ENCODE results near the gene IFRD2. TPM values are rescaled to one million over a fixed set of nuclear protein-coding genes. Genes with fewer than 3 reads are reported as not detected.

Gene IFRD2
- total and polyA plus RNA-seq, 2 of the 13 experiments (the other 11 are each of a cell fraction or from before 2014, with no cell fraction given): 32.8 to 96.1 TPM

DNA sequence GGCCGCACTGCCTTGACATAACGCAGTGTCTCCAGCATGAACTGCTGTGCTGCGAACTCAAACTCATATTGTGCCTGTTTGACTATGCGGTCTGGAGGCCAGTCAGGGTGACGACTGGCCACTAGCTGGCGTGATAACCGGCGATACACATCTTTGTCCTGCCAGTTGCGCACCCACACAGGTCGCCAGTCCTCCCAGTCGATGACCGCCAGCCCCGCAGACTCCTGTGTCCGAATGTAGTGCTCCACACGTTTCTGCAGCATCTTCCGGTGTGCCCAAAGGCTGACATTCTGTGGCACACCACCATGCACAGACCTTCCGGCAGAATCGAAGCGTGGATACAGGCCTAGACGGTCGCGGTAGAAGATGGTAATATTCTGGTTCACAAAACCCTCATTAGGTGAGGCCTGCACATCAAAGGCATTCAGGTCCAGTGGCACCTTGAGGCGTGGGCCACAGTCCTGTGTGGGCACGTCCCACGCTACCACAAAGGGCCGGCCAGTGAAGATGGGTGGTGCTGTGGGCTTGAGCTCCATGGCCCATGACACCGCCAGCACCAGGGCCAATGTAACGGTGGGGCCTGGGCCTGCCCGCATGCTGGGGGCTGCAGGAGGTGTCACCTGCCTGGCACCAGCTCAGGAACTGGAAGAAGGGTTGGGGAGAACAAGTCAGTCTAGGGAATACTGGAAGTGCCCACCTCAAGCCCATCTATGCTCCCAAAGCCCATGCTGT is 27.8 kb upstream of the IFRD2 start (continued):
- TF ChIP-seq, protein P1, sequence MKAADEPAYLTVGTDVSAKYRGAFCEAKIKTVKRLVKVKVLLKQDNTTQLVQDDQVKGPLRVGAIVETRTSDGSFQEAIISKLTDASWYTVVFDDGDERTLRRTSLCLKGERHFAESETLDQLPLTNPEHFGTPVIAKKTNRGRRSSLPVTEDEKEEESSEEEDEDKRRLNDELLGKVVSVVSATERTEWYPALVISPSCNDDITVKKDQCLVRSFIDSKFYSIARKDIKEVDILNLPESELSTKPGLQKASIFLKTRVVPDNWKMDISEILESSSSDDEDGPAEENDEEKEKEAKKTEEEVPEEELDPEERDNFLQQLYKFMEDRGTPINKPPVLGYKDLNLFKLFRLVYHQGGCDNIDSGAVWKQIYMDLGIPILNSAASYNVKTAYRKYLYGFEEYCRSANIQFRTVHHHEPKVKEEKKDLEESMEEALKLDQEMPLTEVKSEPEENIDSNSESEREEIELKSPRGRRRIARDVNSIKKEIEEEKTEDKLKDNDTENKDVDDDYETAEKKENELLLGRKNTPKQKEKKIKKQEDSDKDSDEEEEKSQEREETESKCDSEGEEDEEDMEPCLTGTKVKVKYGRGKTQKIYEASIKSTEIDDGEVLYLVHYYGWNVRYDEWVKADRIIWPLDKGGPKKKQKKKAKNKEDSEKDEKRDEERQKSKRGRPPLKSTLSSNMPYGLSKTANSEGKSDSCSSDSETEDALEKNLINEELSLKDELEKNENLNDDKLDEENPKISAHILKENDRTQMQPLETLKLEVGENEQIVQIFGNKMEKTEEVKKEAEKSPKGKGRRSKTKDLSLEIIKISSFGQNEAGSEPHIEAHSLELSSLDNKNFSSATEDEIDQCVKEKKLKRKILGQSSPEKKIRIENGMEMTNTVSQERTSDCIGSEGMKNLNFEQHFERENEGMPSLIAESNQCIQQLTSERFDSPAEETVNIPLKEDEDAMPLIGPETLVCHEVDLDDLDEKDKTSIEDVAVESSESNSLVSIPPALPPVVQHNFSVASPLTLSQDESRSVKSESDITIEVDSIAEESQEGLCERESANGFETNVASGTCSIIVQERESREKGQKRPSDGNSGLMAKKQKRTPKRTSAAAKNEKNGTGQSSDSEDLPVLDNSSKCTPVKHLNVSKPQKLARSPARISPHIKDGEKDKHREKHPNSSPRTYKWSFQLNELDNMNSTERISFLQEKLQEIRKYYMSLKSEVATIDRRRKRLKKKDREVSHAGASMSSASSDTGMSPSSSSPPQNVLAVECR (CRISPR knock-in tag; IDR thresholded peaks at IDR 0.05; ENCODE audit: borderline replicate concordance): no peak
- TF ChIP-seq IKZF1 (IDR thresholded peaks at IDR 0.05): no peak
- TF ChIP-seq CHCHD3 (CRISPR knock-in tag; IDR thresholded peaks at IDR 0.05): no peak
- no peak for TF ChIP-seq ZNF468 (CRISPR knock-in tag; IDR thresholded peaks at IDR 0.05)
- TF ChIP-seq ZNF883 (CRISPR knock-in tag; IDR thresholded peaks at IDR 0.05; ENCODE audit: not compliant biosample characterization): peak; percentile 62
- TF ChIP-seq RELA (CRISPR knock-in tag; IDR thresholded peaks at IDR 0.05): no peak
- no peak for TF ChIP-seq MXI1 (IDR thresholded peaks at IDR 0.05; ENCODE audit: borderline replicate concordance, low read depth, low read length)
- peak; percentile 41; the same call in 1 of the 2 replicates for TF ChIP-seq ZNF501 (CRISPR knock-in tag; IDR thresholded peaks at IDR 0.05)
- no peak for TF ChIP-seq TEAD3 (CRISPR knock-in tag; optimal IDR thresholded peaks at IDR 0.05; ENCODE audit: borderline replicate concordance)
- no peak for TF ChIP-seq ZSCAN9 (CRISPR knock-in tag; IDR thresholded peaks at IDR 0.05; ENCODE audit: borderline replicate concordance)
- TF ChIP-seq JDP2 (CRISPR knock-in tag; IDR thresholded peaks at IDR 0.05; ENCODE audit: borderline replicate concordance): no peak
- TF ChIP-seq ZFP62 (CRISPR knock-in tag; IDR thresholded peaks at IDR 0.05): no peak
- no peak for TF ChIP-seq ZNF761 (CRISPR knock-in tag; conservative IDR thresholded peaks at IDR 0.05)
- peak; percentile 35; the same call in 1 of the 2 replicates for TF ChIP-seq ZNF598 (CRISPR knock-in tag; IDR thresholded peaks at IDR 0.05; ENCODE audit: borderline replicate concordance)
- TF ChIP-seq ZFY (CRISPR knock-in tag; IDR thresholded peaks at IDR 0.05): peak; percentile 19; the same call in 1 of the 2 replicates
- TF ChIP-seq MYNN (CRISPR knock-in tag; IDR thresholded peaks at IDR 0.05; ENCODE audit: low read depth): no peak
- TF ChIP-seq, protein P2, sequence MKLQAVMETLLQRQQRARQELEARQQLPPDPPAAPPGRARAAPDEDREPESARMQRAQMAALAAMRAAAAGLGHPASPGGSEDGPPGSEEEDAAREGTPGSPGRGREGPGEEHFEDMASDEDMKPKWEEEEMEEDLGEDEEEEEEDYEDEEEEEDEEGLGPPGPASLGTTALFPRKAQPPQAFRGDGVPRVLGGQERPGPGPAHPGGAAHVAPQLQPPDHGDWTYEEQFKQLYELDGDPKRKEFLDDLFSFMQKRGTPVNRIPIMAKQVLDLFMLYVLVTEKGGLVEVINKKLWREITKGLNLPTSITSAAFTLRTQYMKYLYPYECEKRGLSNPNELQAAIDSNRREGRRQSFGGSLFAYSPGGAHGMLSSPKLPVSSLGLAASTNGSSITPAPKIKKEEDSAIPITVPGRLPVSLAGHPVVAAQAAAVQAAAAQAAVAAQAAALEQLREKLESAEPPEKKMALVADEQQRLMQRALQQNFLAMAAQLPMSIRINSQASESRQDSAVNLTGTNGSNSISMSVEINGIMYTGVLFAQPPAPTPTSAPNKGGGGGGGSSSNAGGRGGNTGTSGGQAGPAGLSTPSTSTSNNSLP (IDR thresholded peaks at IDR 0.05; ENCODE audit: low read depth, low read length): no peak
- TF ChIP-seq SETDB1 (CRISPR knock-in tag; IDR thresholded peaks at IDR 0.05; ENCODE audit: borderline replicate concordance): no peak
- TF ChIP-seq, protein P3, sequence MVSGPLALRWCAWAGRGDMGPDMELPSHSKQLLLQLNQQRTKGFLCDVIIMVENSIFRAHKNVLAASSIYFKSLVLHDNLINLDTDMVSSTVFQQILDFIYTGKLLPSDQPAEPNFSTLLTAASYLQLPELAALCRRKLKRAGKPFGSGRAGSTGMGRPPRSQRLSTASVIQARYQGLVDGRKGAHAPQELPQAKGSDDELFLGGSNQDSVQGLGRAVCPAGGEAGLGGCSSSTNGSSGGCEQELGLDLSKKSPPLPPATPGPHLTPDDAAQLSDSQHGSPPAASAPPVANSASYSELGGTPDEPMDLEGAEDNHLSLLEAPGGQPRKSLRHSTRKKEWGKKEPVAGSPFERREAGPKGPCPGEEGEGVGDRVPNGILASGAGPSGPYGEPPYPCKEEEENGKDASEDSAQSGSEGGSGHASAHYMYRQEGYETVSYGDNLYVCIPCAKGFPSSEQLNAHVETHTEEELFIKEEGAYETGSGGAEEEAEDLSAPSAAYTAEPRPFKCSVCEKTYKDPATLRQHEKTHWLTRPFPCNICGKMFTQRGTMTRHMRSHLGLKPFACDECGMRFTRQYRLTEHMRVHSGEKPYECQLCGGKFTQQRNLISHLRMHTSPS (CRISPR knock-in tag; IDR thresholded peaks at IDR 0.05; ENCODE audit: low read depth): no peak
- TF ChIP-seq TBX3 (IDR thresholded peaks at IDR 0.05; ENCODE audit: borderline replicate concordance): no peak
- no peak for TF ChIP-seq CBX2 (IDR thresholded peaks at IDR 0.05; ENCODE audit: low read depth, low read length)
- no peak for TF ChIP-seq CBX2 (CRISPR knock-in tag; IDR thresholded peaks at IDR 0.05; ENCODE audit: low read depth)
- no peak for TF ChIP-seq FOXP1 (IDR thresholded peaks at IDR 0.05)
- no peak for TF ChIP-seq FOXP1 (CRISPR knock-in tag; IDR thresholded peaks at IDR 0.05)
- no peak for TF ChIP-seq ZNF83 (CRISPR knock-in tag; IDR thresholded peaks at IDR 0.05; ENCODE audit: borderline replicate concordance)

All from HepG2 (cell line).